Metanephros (tissue), 1 donor: ENCODE results near the gene CCDC179. TPM values are rescaled to one million over a fixed set of nuclear protein-coding genes. Genes with fewer than 3 reads are reported as not detected.

ENCODE experiments used
- total RNA-seq: library from RNA; depleted of rRNA; stranded (reverse); fragments of >200 nt; gene quantifications from one replicate; pipeline ENCODE4 v1.2.3, GENCODE V29; 2014

The CCDC179 gene
- not detected for total RNA-seq

GRCh38 chr11:22860241-22860640 lies at the start of gene CCDC179:
CCDC179 (minus strand) TSS chr11:22860474; CDS start chr11:22860421, 53 bp downstream.

GRCh38 chr11:22829231-22830081 lies 30.8 kb downstream of the CCDC179 start, which contains the start of gene SVIP:
SVIP (minus strand) TSS chr11:22829801; CDS start chr11:22829748, 53 bp downstream.

Other genes starting within 250 kb of the CCDC179 start
- 17.9 TPM for gene FANCF, start 234.7 kb downstream of the CCDC179 start, total RNA-seq
- 13.0 TPM for gene GAS2, start 193.9 kb downstream of the CCDC179 start, total RNA-seq
- gene SVIP, start 30.7 kb downstream of the CCDC179 start, total RNA-seq: 10.3 TPM